Glomerular endothelial cell (primary cell): ENCODE data around the gene ALK. TPM values are rescaled to one million over a fixed set of nuclear protein-coding genes. Genes with fewer than 3 reads are reported as not detected.

Experiments used
- DNase-seq: peaks from one replicate; pipeline ENCODE4 v3.0.0-alpha.2; 2011; ENCODE audit warnings: low read depth, low spot score; ENCODE audit errors: extremely low read depth
- total RNA-seq: library from RNA; depleted of rRNA; stranded (reverse); fragments of >200 nt; gene quantifications from 2 replicates; pipeline ENCODE4 v1.2.3, GENCODE V29; 2015

ALK gene
- total RNA-seq, 1 donor from 2014 or later: not detected

DNA sequence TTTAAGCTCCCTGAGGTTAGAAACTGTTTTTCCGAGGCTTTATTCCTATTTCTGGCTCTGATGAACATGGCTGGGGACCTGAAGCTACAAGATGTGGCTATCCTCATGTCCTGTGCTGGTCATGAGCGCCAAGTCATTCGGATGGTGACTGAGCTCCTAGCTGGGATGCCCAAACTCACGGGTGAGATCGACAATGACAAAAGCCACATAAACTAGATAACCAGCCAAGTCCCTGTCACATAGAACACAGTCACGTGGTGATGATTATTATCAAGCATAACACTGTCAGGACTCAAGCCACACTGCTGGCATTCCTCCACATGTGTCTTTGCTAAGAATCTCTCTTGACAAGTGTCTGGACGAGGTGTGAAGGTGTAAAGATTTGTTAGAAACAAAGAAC lies 531.2 kb downstream of the ALK start:
- no peak for DNase-seq

DNA sequence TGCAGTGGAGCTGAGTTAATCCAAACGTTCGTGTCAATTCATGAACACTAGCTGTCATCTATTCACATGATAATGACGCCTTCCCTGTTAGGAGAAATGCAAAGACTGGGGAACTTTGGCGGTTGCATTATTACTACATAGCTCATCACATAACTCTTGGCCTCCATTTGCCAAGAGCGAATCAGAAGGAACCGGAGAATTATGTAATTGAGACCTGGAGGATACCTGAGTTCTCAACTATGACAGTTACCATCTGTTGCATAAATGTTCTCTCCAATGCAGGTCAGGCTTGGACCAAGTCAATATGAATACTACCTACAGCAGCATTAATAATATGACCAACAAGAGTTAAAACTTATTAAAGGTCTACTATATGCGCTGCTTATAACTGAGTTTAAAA lies 531.7 kb downstream of the ALK start:
- DNase-seq: no peak

DNA sequence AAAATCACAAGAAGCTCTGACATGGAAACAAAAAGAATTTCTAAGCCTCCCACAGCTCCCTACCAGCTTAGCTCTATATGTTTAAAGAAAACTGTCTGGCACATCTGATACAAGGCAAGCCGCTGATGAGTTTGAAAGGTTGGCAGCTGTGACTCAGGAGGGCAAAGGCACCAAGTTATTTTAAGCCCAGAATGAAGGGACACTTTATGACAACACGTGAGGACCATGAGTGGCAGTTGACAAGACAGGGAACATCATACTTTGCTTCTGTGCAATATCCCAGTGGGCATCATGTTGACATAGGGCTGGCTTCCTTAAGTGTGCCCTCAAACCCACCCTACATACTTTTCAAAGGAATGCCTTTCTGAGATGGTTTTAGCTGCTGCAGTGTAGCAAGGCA lies 533.3 kb downstream of the ALK start:
- DNase-seq: no peak

DNA sequence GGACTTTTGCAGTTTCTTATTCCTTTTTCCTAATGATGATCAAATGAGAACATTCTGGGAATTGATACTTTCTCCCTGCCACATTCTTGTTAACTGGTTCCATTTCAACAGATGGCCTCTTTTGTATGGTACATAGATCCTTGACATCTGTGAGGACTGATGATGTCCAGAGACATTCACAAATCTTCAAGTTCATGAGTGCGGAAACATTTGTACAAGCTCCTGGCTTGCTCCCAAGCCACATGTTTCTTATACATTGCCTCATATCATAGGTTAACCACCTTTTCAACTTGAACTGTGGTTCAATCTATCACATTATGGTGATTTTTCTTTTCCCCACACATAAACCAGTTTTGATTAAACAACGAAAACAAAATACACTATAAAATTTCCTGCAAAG lies 538.9 kb downstream of the ALK start:
- DNase-seq: no peak

DNA sequence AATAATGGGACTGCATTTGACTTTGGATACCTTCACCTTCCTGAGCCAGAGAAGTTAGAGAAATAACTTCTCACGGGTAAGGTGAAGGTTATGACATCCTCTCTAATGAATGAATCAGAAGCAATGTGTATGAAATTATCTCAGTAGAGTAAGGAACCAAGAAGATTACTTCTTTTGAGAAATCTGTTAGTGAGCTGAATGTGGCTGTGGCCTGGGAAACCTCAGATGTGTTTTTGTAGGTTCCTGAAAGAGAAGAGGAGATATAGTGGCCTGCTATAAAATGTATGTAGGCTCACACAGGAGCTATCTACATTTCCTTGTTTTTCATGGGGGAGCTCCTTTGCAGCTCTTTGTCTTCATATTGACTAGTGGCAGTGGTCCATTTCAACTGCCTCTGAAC lies 543.6 kb downstream of the ALK start:
- DNase-seq: no peak

DNA sequence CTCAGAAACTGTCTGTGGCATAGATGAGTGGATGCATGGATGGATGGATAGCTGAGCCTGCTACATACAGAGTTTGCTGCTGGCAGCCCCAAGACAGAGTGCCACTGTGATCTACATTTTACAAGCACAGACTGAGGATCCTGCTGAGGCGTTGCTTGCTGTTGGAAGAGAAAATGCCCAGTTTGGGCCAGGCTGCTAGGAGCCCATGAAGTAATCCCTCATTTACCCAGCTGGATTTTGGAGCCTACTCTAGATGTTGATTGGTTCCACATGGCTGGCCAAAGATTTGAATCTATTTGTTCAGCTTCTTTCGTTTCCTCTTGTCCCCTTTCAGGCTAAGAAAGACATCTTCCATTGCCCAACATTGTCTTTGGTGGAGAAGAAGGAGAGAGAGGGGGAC lies 544.8 kb downstream of the ALK start:
- no peak for DNase-seq

DNA sequence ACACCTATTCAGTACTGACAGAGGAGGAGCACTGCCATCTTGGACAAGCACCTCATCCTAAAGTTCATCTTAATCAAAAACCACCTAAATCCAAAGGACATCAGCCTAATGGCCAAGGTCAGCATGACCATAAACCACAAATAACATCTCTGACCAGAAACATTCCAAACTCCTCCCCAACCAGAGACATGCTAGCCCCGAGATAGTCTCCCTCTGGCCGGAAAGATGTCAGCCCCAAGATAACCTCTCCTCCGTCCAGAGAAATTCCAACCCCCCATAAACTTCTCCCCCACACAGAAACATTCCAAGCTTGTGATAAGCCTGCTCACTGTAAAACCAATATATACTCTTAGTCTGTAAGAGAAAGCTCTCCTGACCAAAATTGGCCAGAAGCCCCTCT lies 545.5 kb downstream of the ALK start:
- DNase-seq: no peak

DNA sequence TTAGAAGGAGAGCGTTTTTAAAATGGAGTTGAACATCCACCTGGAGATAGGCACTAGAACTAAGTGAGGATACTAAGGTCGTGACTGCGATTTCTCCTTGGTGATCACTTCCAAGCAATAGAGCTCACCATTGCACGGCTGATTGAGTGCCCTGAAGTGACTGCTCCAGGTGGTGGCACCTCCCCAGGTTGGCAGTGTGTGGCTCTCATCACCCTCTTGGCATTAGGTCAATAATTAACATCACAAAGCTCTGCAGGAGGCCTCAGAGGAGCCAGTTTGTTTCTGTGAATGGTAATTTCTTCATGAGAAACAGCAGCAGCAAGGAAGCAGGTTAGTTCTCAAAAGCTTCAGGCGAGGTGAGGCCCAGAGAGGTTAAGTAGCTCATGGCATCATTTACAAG lies 546.6 kb downstream of the ALK start:
- no peak for DNase-seq

DNA sequence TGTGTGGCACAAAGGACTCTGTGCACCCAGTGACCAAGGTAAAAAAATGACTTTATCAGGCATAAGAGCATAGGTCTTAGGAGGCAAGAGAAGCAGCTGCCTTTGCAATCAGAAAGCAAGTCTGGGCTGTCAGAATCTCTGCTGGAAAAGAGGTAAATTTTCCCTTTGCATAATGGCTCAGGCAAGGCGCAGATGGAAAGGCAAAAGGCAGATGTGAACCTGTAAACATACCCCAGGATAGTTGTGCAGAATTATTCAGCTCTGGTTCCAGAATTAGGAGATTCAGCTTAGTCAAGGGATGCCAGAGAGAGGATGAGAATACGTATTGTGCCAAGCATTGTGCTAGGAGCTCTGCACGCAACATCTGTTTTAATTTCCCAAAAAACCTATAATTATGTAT lies 547.5 kb downstream of the ALK start:
- DNase-seq: no peak

DNA sequence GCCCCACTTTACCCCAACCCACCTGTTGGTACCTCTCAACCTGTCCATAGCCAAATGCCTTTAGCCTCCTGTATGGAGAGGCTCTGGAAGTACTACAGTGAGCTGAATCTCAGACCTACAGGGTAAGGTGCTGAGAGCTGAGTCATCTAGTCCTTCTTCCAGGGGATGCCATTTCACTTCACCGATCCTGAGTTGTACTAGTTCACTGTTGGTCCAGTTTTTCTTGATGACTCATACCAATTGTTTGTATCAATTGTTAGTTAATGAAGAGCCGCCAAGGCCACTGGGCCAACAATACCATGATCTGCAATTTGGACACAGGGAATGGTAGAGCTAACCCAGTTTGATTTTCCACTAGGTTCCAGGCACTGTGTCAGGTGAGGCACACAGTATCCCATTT lies 549.2 kb downstream of the ALK start:
- DNase-seq: no peak

DNA sequence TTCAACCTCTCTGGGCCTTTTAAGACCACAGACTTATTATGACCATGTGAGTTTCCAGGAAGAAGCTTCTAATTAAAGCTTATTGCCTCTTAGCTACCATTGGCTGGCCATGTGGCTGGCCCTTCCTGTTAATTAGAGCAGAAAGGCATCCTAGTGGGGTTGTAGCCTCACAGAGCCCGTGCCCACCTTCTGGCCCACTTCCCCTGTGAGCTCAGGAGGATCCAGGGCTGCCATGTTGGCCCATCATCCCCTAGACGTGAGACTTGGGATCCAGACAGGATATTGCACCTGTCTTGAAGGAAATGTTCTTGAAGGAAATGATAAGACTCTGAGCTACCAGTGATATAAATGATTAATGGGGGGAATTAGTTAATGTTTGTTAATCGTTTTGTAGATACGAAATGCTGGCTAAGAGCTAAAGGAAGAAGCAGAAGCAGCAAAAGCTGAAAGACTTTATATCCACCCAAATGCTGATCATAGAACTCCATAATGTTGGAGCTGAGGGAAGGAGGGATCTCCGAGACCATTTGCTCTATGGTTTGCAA lies 550.7 kb downstream of the ALK start:
- no peak for DNase-seq

DNA sequence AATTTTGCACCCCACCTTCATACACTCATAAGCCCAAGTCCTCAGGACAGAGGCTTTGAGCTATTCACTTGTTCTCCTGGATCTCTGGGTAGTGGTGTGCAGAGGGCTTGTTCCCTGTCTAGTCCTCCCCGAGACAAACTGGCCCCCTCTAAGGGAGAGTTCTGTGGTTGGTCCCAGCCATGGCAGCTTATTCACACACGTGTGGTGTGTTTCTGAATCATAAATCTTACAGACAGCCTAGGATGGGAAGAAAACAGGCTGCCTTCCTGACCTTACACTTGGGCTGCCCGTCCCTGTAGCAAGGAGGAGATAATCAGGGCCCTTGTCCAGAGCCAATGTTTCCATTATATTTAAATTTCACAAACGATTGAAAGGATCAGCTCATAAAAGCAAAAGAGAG lies 551.2 kb downstream of the ALK start:
- DNase-seq: no peak

DNA sequence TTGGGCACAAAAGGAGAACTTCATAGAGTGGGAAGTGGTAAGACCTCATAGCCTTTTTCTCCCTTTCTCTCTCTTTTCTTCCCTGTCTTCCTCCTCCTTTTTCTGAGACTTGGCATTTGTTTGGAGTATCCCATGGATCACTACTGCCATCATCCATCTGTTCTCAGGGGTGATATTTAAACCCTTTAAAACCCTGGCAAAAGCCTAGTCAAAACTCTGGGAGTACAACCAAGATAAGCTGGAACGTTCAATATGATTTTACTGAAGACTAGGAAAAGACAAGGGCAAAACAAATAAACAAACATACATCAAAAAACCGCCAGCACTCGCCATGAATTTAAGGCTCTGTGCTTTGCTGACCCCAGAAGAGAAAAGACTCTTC lies 552.7 kb downstream of the ALK start:
- DNase-seq: no peak

DNA sequence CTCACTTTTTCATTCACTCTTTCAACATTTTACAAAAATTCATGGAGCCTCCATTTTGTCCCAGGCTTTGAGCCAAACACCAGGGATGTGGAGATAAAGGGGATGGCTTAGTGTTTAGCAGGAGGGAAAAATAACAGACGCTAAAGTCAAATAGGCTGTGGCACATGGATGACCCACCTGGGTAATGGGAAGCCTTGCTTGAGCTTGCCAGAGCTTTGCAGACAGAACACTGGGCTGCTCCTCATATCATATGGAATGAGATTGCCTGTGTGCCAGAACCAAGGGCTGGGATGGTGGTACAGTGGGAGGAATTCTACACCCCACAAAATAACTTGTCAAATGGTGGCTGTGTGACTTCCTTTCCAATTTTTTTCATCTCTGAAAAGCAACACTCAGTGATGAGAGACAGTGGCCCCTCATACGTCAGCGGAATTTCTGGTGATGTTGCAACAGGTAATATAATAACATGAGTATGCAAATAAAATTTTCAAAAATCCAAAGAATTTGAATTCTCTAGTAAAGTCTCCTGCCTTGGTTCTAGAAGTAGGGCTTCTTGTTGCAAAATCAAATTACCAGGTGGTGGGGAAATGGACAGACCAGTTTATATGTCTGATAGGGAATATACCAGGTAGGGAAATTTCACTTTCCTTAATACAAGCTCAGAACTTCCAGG lies 553.3 kb downstream of the ALK start:
- no peak for DNase-seq

DNA sequence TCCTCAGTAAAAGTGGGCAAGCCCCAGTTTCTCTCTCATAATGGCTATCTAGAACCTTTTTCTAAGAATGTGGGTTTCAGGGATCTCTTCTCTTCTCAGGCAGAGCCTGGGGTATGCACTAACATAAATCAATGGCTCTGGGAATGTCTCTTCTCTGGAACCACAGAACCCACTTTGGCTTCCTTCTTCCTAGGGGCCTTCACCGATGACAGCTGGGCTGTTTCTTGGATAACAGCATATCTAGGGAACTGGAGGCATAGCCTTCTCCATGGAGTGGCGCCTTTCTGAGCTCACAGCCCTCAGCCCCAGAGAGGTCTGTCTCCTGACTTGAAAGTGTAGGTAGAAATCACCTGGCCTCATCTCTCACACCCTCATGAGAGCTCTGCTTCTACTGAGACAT lies 558.3 kb downstream of the ALK start:
- DNase-seq: no peak

DNA sequence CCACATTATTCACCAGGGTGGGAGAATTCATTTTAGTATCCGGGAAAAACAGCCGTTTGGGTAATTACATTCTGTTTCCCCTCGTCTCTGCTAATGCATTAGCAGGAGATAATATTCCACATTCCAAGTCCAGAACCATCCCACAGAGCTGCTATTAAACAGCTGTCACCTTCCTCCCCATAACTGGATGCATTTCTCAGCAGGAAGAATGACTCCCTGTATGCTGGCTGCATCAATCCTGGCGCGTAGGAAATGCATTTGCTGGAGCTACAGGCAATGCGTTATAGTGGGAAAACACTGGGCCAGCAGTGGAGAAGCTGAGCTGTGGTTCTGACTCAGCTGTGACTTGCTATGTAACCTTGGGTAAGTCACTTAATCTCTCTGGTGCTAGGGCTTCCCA lies 560.2 kb downstream of the ALK start:
- no peak for DNase-seq

DNA sequence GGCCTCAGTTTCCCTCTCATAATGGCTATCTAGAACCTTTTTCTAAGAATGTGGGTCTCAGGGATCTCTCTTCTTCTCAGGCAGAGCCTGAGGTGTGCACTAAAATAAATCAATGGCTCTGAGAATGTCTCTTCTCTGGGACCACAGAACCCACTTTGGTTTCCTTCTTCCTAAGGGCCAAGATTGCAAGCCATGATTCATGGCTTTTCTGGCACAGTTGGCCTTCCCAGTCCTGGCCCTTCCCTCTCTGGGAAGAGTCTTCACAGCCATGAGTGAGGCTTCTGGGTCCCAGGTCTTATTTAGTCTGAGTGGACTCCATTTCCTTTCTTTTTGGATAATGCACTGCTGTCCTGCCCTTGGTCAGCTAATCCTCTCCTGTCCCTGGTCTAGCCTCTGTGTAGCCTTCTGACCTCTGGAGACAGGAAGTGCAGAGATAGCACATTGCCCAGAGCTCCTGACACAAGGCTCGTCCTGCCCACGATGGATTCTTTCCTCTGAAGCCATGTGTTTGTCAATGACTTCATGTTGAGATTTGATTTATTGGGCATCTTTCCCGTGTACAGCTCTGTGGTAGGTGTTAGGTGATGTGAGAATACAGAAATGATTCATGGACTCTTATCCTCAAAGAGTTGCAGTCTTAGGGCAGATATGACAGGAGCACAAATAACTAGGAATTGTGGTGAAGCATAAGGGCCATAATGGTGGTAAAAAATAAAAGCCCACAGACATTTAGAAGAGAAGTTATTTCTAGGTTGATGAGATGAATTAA lies 561.2 kb downstream of the ALK start:
- no peak for DNase-seq

DNA sequence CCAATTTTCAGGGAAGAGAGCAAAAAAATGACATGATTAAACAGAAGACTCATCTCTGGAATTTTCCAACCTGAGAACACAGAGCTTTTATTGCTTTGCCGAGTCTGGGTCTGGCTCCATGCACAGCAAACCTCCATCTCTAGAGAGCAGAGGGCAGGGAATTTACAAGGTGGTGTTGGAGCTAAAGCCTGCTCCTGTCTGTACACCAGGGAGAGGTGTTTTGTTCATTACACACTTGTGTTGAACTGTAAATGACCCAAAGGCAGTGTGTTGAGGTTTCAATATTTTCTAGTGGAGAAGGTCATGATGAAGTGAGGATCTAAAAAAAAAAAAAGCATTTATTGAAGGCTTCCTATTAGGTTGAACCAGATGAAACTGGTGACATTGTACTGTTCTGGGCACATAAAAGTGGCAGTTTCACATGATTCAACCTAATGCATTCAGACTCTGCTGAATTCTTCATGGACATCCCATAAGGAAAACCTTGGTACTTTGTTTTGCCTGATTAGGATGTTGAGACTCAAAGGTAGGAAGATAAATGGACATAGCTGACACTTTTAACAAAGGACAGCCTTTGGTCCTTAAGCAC lies 567.9 kb downstream of the ALK start:
- no peak for DNase-seq

DNA sequence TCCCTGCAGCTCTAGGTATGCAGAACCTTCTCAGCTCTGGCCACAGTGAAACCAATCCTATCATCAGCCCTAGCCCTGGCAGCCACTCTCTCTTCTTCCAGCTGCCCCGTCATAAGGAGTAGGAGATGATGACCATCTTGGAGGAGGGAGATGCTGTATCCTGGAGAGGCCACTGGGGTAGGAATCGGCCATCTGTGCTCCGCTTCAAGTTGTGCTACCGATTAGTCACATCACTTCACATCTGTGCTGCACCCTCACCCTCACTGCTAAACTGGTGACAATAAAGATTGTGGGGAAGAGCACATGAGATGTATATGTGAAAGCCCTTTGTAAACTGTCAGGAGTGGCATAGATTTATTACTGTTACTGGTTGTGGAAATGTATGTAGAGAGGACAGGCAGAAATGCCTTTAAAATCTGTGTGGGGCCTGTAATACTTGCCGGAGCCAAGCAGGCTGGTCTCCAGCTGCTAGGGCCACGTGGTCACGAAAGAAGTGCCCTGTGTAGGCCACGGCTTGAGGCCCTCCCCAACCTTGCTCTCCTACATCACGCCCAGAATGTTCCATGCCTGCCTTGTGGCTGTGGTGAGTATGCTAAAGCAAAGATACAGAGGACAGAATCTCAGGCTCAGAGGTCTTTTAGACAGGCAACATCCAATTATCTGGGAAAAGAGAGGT lies 569.3 kb downstream of the ALK start:
- no peak for DNase-seq

DNA sequence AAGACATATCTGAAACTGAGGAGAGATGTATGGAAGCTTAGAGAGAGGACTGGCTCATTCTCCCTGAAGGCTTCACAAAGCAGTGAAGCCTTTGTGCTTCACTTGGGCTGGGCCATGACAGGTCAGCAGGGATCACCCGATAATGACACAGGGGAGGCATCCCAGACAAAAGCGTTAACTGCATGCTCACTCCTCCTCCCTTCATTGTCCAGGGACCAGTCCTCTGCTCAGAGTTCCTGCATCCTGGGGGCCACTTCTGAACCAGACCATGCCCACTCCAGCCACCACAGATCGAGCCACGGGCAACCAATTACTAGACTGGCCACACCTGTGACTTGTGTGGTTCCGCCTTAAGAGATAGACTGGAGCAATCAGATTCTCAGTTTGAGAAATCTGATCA lies 570.1 kb downstream of the ALK start:
- no peak for DNase-seq

DNA sequence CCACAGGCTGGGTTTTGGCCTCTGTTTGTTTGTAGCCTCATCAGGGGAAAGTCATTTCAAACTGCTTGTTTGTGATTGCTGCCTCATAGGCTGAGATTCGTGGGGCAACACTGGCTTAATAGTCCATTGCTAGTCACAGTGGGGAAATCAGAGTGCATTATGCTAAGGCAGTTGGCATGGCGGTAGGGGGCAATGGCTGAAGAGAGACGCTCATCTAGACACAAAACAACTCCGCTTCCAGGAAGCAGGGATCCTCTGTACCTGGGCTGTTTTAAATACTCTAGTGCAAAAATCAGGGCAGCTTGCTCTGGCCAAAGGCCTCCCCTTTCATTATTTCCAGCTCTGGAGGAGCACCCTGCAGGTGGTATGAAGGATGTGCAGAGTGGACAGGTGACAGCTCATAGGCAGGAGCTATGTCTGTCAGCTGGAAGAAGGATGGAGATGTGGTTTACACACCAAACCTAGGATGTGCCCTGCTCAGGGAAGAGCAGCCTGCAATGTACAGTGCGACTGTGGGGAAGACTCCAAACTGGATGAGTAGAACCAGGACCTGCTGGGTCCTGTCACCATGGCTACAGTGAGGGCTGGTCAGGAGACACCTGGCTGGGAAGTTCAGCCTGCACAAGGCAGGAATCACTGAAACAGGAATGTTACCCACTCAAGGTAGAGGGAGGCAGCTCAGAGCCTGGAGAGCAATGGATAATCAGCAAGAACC lies 571.9 kb downstream of the ALK start:
- no peak for DNase-seq
